ENCODE data around the gene GSTM5. TPM values are rescaled to one million over a fixed set of nuclear protein-coding genes. Genes with fewer than 3 reads are reported as not detected.

Gene GSTM5
- total RNA-seq, 1 experiment from 2014 or later, result not detected

DNA sequence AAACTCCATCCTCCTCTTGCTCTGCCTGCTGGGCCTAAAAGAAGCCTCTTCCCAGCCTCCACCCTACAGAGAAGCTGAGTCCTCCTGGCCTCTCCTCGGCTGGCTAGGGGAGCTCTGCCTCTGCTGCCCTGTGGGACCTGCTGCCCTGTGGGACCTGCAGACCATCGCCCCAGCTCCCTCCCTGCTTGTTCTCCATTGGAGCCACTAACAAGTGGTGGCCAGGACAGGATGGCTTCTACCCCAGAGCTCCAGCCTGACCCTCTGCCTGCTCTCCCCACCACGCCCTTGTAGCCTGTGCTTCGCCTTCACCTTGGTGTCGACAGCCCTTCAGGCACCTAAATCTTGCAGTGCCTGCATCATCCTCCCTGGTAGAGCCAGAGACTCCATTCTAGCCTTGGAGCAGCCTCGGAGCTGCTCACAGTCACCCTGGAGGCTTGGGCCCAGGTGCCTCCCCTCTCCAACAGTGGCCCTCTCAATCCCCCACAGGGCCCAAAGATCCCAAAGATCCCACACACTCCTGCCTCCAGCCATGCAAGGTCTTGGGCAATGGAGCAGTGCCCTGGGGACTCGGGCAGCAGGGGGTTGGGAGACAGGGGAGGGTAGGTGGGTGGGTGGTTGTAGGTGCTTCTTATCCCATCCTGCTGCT lies 48.7 kb downstream of the GSTM5 start:
- Histone ChIP-seq H3K4me3 (no peak overlapping the region), H3K4me2 (no peak overlapping the region), H2AFZ (no peak overlapping the region), H4K20me1 (ENCODE audit: insufficient read depth) (no peaks in the 10 kb centered on the region), H3K27ac (no peak overlapping the region), H3K9me3 (ENCODE audit: insufficient read depth, low read depth) (no peaks in the 10 kb centered on the region), H3K79me2 (ENCODE audit: low read depth) (no peaks in the 10 kb centered on the region), H3K4me1 (replicated peaks; ENCODE audit: insufficient read depth) (peaks cover 16% of the 10 kb centered on the region), H3K36me3 (ENCODE audit: low read depth) (no peaks in the 10 kb centered on the region), H3K27me3 (ENCODE audit: insufficient read depth, low read depth) (no peaks in the 10 kb centered on the region), H3K9me2 (ENCODE audit: insufficient read depth) (no peaks in the 10 kb centered on the region), H3F3A (ENCODE audit: insufficient read depth, low read depth) (0 out of 2 replicates have a peak, but pooled peaks cover 8% of the 10 kb centered on the region)
- POLR2A ChIA-PET (ENCODE audit: unreplicated experiment), result no interaction called here
- no peak for DNase-seq
- TF ChIP-seq, protein P1, sequence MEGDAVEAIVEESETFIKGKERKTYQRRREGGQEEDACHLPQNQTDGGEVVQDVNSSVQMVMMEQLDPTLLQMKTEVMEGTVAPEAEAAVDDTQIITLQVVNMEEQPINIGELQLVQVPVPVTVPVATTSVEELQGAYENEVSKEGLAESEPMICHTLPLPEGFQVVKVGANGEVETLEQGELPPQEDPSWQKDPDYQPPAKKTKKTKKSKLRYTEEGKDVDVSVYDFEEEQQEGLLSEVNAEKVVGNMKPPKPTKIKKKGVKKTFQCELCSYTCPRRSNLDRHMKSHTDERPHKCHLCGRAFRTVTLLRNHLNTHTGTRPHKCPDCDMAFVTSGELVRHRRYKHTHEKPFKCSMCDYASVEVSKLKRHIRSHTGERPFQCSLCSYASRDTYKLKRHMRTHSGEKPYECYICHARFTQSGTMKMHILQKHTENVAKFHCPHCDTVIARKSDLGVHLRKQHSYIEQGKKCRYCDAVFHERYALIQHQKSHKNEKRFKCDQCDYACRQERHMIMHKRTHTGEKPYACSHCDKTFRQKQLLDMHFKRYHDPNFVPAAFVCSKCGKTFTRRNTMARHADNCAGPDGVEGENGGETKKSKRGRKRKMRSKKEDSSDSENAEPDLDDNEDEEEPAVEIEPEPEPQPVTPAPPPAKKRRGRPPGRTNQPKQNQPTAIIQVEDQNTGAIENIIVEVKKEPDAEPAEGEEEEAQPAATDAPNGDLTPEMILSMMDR (conservative IDR thresholded peaks at IDR 0.05), result no peak
- no peak for TF ChIP-seq EZH2 (IDR thresholded peaks at IDR 0.05; ENCODE audit: low read depth)
- CTCF ChIA-PET, result no interaction called here
- intact Hi-C loops (cut with micrococcal nuclease; ENCODE audit: unreplicated experiment), result no loop called here
- BruUV-seq (replicated peaks), result no TSS peak

DNA sequence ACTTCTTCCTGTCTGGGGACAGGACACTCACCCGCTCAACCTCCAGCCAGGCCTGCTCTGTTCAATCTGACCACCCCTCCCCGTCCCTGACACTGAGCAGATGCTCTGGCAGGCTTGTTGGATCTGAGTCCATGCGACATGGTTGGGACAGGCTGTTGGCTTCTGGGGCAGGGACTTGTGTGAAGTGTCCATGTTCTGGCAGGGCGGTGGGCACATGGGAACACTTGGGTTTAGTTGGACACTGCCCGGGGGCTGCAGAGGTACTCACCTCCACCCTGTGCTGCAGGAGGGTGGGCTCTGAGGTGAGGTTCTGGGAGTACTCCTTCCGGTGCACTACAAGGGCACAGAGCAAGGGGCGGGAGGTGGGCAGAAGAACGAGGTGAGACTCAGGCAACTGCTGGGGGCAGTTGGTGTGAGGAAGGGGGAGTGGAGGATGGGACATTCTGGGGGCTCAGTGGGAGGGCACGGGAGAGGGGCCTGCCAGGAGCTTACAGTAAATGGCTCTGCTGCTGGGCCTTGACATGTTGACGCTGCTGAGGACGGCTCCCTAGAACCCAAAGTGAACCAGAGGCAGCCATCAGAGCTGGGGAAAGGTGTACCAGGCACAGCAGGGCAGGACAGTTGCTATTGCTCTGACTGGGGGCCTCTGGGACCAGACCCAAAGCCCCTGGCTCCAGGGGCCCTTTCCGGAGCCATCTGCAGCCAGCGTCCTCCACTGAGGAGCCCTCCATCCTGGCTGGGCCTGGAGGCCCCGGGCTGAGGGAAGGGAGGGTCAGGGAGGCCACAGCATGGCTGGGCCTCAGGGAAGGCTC lies 49.4 kb downstream of the GSTM5 start:
- H2AFZ ChIP-seq, result no peak overlapping the region
- H3K9me2 ChIP-seq (ENCODE audit: insufficient read depth), result no peaks in the 10 kb centered on the region
- no peaks in the 10 kb centered on the region for H3K9me3 ChIP-seq (ENCODE audit: insufficient read depth, low read depth)
- no TSS peak for BruUV-seq (replicated peaks)
- H3K36me3 ChIP-seq (ENCODE audit: low read depth), result no peaks in the 10 kb centered on the region
- no peak overlapping the region for H3K27ac ChIP-seq
- ChIA-PET CTCF (no interaction called here), POLR2A (ENCODE audit: unreplicated experiment) (no interaction called here)
- no peaks in the 10 kb centered on the region for H3K27me3 ChIP-seq (ENCODE audit: insufficient read depth, low read depth)
- DNase-seq, result no peak
- intact Hi-C loops (cut with micrococcal nuclease; ENCODE audit: unreplicated experiment), result no loop called here
- TF ChIP-seq, protein P1 (conservative IDR thresholded peaks at IDR 0.05), result no peak
- no peak for TF ChIP-seq EZH2 (IDR thresholded peaks at IDR 0.05; ENCODE audit: low read depth)
- H4K20me1 ChIP-seq (ENCODE audit: insufficient read depth), result no peaks in the 10 kb centered on the region
- H3K4me1 ChIP-seq (replicated peaks; ENCODE audit: insufficient read depth), result peaks cover 16% of the 10 kb centered on the region
- H3K4me3 ChIP-seq, result no peak overlapping the region
- no peak overlapping the region for H3K4me2 ChIP-seq
- no peaks in the 10 kb centered on the region for H3K79me2 ChIP-seq (ENCODE audit: low read depth)
- 0 out of 2 replicates have a peak, but pooled peaks cover 8% of the 10 kb centered on the region for H3F3A ChIP-seq (ENCODE audit: insufficient read depth, low read depth)

DNA sequence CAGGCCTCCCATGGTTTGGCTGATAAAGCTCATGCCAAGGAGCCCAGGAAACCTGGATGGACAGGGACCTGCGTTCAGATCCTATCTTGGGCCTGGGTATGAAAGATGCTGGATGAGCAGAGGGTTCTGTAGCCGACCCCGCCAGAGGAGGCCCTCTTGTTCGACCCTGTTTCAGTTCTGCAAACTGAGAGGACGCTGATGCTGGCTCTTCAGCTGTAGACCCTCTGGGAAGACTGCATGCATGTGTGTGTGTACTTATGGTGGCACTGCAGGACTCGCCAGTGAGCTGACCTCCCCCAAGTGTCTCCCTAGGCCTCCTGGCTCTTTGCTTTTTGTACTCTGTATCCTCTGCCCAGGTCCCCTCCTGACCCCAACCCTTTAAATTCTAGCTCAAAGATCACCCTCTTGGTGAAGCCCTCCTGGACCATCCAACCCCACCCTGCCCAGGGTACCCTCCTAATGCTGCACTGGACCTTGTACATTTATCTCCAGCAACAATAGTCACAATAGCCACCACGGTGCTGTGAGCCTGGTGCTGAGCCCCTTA lies 50.1 kb downstream of the GSTM5 start:
- H3K27ac ChIP-seq, result no peak overlapping the region
- no TSS peak for BruUV-seq (replicated peaks)
- intact Hi-C loops (cut with micrococcal nuclease; ENCODE audit: unreplicated experiment), result no loop called here

More for the DNA sequence above, 50.1 kb downstream of the GSTM5 start:
- POLR2A ChIA-PET (ENCODE audit: unreplicated experiment), result no interaction called here
- no peaks in the 10 kb centered on the region for H3K9me3 ChIP-seq (ENCODE audit: insufficient read depth, low read depth)
- no peaks in the 10 kb centered on the region for H3K79me2 ChIP-seq (ENCODE audit: low read depth)
- DNase-seq, result no peak
- H3K4me2 ChIP-seq, result no peak overlapping the region
- 0 out of 2 replicates have a peak, but pooled peaks cover 8% of the 10 kb centered on the region for H3F3A ChIP-seq (ENCODE audit: insufficient read depth, low read depth)
- CTCF ChIA-PET, result no interaction called here
- TF ChIP-seq, protein P1 (conservative IDR thresholded peaks at IDR 0.05), result no peak
- no peak for TF ChIP-seq EZH2 (IDR thresholded peaks at IDR 0.05; ENCODE audit: low read depth)
- no peak overlapping the region for H3K4me3 ChIP-seq
- no peaks in the 10 kb centered on the region for H3K9me2 ChIP-seq (ENCODE audit: insufficient read depth)
- no peaks in the 10 kb centered on the region for H4K20me1 ChIP-seq (ENCODE audit: insufficient read depth)
- H3K36me3 ChIP-seq (ENCODE audit: low read depth), result no peaks in the 10 kb centered on the region
- no peak overlapping the region for H2AFZ ChIP-seq
- H3K4me1 ChIP-seq (replicated peaks; ENCODE audit: insufficient read depth), result peaks cover 16% of the 10 kb centered on the region
- H3K27me3 ChIP-seq (ENCODE audit: insufficient read depth, low read depth), result no peaks in the 10 kb centered on the region
